IMR-90 (cell line): Measurements from ENCODE around the gene CSNK2B.

ENCODE experiments used
- CTCF ChIP-seq: conservative IDR thresholded peaks from 2 replicates; pipeline ENCODE4 v1.5.1; 2012; ENCODE audit warnings: mild to moderate bottlenecking, low read depth, low read length, improper control_type of control experiment
- POLR2A ChIP-seq: IDR thresholded peaks from 2 replicates; pipeline ENCODE4 v1.6.1; 2012; ENCODE audit warnings: mild to moderate bottlenecking, low read depth, low read length
- SMC3 ChIP-seq: fragments of 150-350 bp; IDR thresholded peaks from 2 replicates; pipeline ENCODE4 v1.6.1; 2016; ENCODE audit warnings: low read depth, mild to moderate bottlenecking, antibody characterized with exemption, low read length, moderate library complexity

- TF ChIP-seq SMC3 (no peak), CTCF (no peak), POLR2A (no peak)
Observed at GRCh38 chr6:31697555-31697954, 31.7 kb downstream of the CSNK2B start.
